PC-9 (cell line): ENCODE measurements around the gene NRSN2.

ENCODE experiments used
- EZH2 ChIP-seq: fragments of 200-600 bp; sonication (generic); IDR thresholded peaks from 2 replicates; pipeline ENCODE4 v1.8.0; 2017; ENCODE audit warnings: antibody characterized with exemption, low read depth
- TF ChIP-seq, protein P1 (sequence below): fragments of 200-600 bp; sonication (generic); conservative IDR thresholded peaks from 2 replicates; pipeline ENCODE4 v1.6.1; 2017; ENCODE audit warnings: mixed run types, antibody characterized with exemption, mild to moderate bottlenecking, moderate library complexity

DNA sequence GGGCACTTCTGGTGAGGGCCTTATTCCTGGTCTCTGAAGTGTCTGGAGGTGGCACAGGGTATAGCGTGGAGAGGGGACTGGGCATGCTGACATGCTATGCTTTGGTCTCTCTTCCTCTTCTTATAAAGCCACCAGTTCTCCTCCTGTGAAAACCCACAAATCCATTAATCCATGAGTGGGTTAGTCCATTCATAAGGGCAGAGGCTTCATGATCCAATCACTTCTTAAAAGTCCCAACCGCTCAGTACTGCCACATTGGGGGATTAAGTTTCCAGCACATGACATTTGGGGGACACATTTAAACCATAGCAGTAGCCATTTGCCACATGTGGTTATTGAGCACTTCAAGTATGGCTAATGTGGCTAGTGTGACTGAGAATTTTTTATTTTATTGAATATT is 29.8 kb downstream of the NRSN2 start:
- TF ChIP-seq, protein P1, sequence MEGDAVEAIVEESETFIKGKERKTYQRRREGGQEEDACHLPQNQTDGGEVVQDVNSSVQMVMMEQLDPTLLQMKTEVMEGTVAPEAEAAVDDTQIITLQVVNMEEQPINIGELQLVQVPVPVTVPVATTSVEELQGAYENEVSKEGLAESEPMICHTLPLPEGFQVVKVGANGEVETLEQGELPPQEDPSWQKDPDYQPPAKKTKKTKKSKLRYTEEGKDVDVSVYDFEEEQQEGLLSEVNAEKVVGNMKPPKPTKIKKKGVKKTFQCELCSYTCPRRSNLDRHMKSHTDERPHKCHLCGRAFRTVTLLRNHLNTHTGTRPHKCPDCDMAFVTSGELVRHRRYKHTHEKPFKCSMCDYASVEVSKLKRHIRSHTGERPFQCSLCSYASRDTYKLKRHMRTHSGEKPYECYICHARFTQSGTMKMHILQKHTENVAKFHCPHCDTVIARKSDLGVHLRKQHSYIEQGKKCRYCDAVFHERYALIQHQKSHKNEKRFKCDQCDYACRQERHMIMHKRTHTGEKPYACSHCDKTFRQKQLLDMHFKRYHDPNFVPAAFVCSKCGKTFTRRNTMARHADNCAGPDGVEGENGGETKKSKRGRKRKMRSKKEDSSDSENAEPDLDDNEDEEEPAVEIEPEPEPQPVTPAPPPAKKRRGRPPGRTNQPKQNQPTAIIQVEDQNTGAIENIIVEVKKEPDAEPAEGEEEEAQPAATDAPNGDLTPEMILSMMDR: no peak
- no peak for TF ChIP-seq EZH2
